ENCODE results near the gene AVPR1B. TPM values are rescaled to one million over a fixed set of nuclear protein-coding genes. Genes with fewer than 3 reads are reported as not detected.
"Not testable (repeated sequence)": the region's sequence is repeated elsewhere in the genome, so short reads cannot be mapped to it uniquely, and the experiment has no call there.

AVPR1B gene
- total and polyA plus RNA-seq, 2 donors from 2014 or later: 0.69 TPM; not detected in 1

DNA sequence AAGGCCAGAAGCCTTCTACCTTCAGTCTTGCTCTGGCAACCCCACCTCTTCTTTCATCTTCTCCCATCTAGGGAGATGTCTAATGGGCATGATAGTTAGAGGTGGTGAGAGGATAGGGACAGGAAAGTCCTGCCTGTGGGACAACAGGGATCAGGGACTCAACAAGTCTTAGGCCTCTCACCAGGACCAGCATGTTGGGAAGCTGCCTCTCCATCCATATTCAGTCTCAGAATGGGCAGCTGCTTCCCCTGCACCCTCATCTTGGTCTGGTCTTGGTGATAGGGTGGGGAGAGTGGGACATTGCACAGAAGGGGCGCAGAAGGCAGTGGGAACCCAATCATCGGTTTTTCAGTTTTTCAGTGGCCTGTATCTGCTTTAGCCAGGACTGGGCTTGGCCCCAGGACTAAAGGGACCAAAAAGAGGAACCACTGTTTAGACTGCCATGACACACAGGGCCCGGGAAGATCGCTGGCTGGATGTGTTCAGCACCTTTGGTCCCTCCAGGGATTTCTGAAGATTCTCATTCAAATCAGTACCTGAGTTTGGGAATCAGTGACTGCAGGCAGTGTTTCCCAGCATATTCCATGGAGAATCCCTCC is 51.5 kb downstream of the AVPR1B start:
- FAIRE-seq (no peak), DNase-seq (no peak)
- Histone ChIP-seq H3K27me3 (ENCODE audit: control insufficient read depth, insufficient read depth, low read length) (no peaks in the 10 kb centered on the region), H3K36me3 (ENCODE audit: control insufficient read depth in 2 of 3, insufficient read depth in 3 of 3, low read length in 3 of 3) (no peaks in the 10 kb centered on the region), H3K9ac (ENCODE audit: low read length in 3 of 3) (no peak overlapping the region), H3K4me3 (ENCODE audit: low read length in 3 of 3) (no peak overlapping the region), H3K4me1 (ENCODE audit: control insufficient read depth in 2 of 3, insufficient read depth in 2 of 3, low read depth in 1 of 3, low read length in 3 of 3) (no peaks in the 10 kb centered on the region), H3K27ac (ENCODE audit: low read depth in 2 of 2, low read length in 2 of 2) (no peak overlapping the region), H3K9me3 (ENCODE audit: control insufficient read depth in 2 of 3, insufficient read depth in 1 of 3, low read length in 3 of 3) (no peaks in the 10 kb centered on the region)
- TF ChIP-seq, protein P1, sequence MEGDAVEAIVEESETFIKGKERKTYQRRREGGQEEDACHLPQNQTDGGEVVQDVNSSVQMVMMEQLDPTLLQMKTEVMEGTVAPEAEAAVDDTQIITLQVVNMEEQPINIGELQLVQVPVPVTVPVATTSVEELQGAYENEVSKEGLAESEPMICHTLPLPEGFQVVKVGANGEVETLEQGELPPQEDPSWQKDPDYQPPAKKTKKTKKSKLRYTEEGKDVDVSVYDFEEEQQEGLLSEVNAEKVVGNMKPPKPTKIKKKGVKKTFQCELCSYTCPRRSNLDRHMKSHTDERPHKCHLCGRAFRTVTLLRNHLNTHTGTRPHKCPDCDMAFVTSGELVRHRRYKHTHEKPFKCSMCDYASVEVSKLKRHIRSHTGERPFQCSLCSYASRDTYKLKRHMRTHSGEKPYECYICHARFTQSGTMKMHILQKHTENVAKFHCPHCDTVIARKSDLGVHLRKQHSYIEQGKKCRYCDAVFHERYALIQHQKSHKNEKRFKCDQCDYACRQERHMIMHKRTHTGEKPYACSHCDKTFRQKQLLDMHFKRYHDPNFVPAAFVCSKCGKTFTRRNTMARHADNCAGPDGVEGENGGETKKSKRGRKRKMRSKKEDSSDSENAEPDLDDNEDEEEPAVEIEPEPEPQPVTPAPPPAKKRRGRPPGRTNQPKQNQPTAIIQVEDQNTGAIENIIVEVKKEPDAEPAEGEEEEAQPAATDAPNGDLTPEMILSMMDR (IDR thresholded peaks at IDR 0.05; ENCODE audit: borderline replicate concordance, extremely low read depth, insufficient read depth): no peak
- intact Hi-C loops (cut with DNase I): no loop called here

DNA sequence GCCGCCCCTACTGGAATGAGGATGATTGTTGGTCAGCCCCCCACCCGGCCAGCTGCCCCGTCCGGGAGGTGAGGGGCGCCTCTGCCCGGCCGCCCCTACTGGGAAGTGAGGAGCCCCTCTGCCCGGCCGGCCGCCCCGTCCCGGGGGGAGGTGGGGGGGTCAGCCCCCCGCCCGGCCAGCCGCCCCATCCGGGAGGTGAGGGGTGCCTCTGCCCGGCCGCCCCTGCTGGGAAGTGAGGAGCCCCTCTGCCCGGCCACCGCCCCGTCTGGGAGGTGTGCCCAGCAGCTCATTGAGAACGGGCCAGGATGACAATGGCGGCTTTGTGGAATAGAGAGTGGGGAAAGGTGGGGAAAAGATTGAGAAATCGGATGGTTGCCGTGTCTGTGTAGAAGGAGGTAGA is 52.7 kb downstream of the AVPR1B start:
- H3K9me3 ChIP-seq (ENCODE audit: control insufficient read depth in 2 of 3, insufficient read depth in 1 of 3, low read length in 3 of 3); H3K27ac ChIP-seq (ENCODE audit: low read depth in 2 of 2, low read length in 2 of 2); DNase-seq; H3K9ac ChIP-seq (ENCODE audit: low read length in 3 of 3); FAIRE-seq; H3K27me3 ChIP-seq (ENCODE audit: control insufficient read depth, insufficient read depth, low read length); H3K4me1 ChIP-seq (ENCODE audit: control insufficient read depth in 2 of 3, insufficient read depth in 2 of 3, low read depth in 1 of 3, low read length in 3 of 3); intact Hi-C loops (cut with DNase I); H3K36me3 ChIP-seq (ENCODE audit: control insufficient read depth in 2 of 3, insufficient read depth in 3 of 3, low read length in 3 of 3); H3K4me3 ChIP-seq (ENCODE audit: low read length in 3 of 3): not testable (repeated sequence)

DNA sequence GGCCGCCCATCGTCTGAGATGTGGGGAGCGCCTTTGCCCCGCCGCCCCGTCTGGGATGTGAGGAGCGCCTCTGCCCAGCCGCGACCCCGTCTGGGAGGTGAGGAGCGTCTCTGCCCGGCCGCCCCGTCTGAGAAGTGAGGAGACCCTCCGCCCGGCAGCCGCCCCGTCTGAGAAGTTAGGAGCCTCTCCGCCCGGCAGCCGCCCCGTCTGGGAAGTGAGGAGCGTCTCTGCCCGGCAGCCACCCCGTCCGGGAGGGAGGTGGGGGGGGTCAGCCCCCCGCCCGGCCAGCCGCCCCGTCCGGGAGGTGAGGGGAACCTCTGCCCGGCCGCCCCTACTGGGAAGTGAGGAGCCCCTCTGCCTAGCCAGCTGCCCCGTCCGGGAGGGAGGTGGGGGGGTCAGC is 53.2 kb downstream of the AVPR1B start:
- H3K27ac ChIP-seq (ENCODE audit: low read depth in 2 of 2, low read length in 2 of 2); intact Hi-C loops (cut with DNase I); H3K36me3 ChIP-seq (ENCODE audit: control insufficient read depth in 2 of 3, insufficient read depth in 3 of 3, low read length in 3 of 3); H3K9ac ChIP-seq (ENCODE audit: low read length in 3 of 3); H3K27me3 ChIP-seq (ENCODE audit: control insufficient read depth, insufficient read depth, low read length); FAIRE-seq; H3K4me1 ChIP-seq (ENCODE audit: control insufficient read depth in 2 of 3, insufficient read depth in 2 of 3, low read depth in 1 of 3, low read length in 3 of 3); DNase-seq; H3K9me3 ChIP-seq (ENCODE audit: control insufficient read depth in 2 of 3, insufficient read depth in 1 of 3, low read length in 3 of 3); H3K4me3 ChIP-seq (ENCODE audit: low read length in 3 of 3): not testable (repeated sequence)

DNA sequence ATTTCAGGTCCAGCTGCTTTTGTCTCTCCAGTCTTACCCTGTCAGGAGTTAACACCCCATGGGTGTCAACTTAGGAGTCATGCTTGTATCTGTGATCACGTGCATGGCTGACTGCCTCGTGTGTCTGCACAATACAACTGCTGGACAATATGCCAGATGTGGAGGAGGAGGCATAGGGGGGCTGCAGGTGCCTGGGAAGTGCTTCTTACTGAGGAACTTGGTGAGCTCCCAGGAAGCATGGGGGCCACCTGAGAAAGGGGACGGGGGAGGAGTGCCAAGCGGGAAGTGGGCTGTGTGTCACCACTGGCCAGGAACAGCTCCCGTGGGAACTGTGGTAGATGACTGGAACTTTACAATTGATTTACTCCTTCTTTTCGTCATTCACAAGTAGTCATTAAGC is 54.7 kb downstream of the AVPR1B start:
- H3K9ac ChIP-seq (ENCODE audit: low read length in 3 of 3): no peak overlapping the region
- DNase-seq (no peak), FAIRE-seq (no peak)
- intact Hi-C loops (cut with DNase I): no loop called here
- H3K27me3 ChIP-seq (ENCODE audit: control insufficient read depth, insufficient read depth, low read length): no peaks in the 10 kb centered on the region
- H3K4me3 ChIP-seq (ENCODE audit: low read length in 3 of 3): no peak overlapping the region
- H3K36me3 ChIP-seq (ENCODE audit: control insufficient read depth in 2 of 3, insufficient read depth in 3 of 3, low read length in 3 of 3): peaks cover 0 to 2% (median 0%) of the 10 kb centered on the region in 3 donors
- no peak overlapping the region for H3K27ac ChIP-seq (ENCODE audit: low read depth in 2 of 2, low read length in 2 of 2)
- peaks cover 0 to 6% (median 0%) of the 10 kb centered on the region in 3 donors for H3K4me1 ChIP-seq (ENCODE audit: control insufficient read depth in 2 of 3, insufficient read depth in 2 of 3, low read depth in 1 of 3, low read length in 3 of 3)
- no peaks in the 10 kb centered on the region for H3K9me3 ChIP-seq (ENCODE audit: control insufficient read depth in 2 of 3, insufficient read depth in 1 of 3, low read length in 3 of 3)
- TF ChIP-seq, protein P1 (IDR thresholded peaks at IDR 0.05; ENCODE audit: borderline replicate concordance, extremely low read depth, insufficient read depth): no peak

Data from kidney (tissue), 14 donors.